Left ventricle myocardium inferior (tissue), 1 donor: ENCODE results near the gene VAV2. TPM values are rescaled to one million over a fixed set of nuclear protein-coding genes. Genes with fewer than 3 reads are reported as not detected.

Experiments
- DNase-seq: peaks from one replicate; pipeline ENCODE4 v3.0.0-alpha.2; 2020
- H3K27ac ChIP-seq: fragments of 200-600 bp; replicated peaks from 2 replicates; pipeline ENCODE4 v1.8.0; 2021
- H3K27me3 ChIP-seq: fragments of 200-600 bp; 2 replicates; pipeline ENCODE4 v1.8.0; 2021; ENCODE audit warnings: low read depth
- H3K36me3 ChIP-seq: fragments of 200-600 bp; 2 replicates; pipeline ENCODE4 v1.8.0; 2021
- H3K4me1 ChIP-seq: fragments of 200-600 bp; 2 replicates; pipeline ENCODE4 v1.8.0; 2021
- H3K4me3 ChIP-seq: fragments of 200-600 bp; 2 replicates; pipeline ENCODE4 v1.8.0; 2021; ENCODE audit warnings: mild to moderate bottlenecking, moderate library complexity
- H3K9me3 ChIP-seq: fragments of 200-600 bp; replicated peaks from 2 replicates; pipeline ENCODE4 v1.8.0; 2021
- intact Hi-C: fragments of 100-400 bp; cut with micrococcal nuclease; formaldehyde crosslinking; loops from one replicate; pipeline ENCODE4 v1.11.0; 2022
- total RNA-seq: library from RNA; stranded (reverse); fragmentation: NEBNext Ultra II Directional; extraction: Animal tissue kit (Norgen Biotek cat#: 25700); gene quantifications from one replicate; pipeline ENCODE4 v1.2.1, GENCODE V29; 2021
- TF ChIP-seq, protein P1 (sequence below): fragments of 200-600 bp; IDR thresholded peaks from 2 replicates; pipeline ENCODE4 v1.8.0; 2021; ENCODE audit warnings: antibody characterized with exemption, mild to moderate bottlenecking, borderline replicate concordance
- donor health status: DM: no; HTN: yes; CAD: no; lungs with severe emphysema.

Gene VAV2
- total RNA-seq, 1 donor from 2014 or later: 4.1 TPM

DNA sequence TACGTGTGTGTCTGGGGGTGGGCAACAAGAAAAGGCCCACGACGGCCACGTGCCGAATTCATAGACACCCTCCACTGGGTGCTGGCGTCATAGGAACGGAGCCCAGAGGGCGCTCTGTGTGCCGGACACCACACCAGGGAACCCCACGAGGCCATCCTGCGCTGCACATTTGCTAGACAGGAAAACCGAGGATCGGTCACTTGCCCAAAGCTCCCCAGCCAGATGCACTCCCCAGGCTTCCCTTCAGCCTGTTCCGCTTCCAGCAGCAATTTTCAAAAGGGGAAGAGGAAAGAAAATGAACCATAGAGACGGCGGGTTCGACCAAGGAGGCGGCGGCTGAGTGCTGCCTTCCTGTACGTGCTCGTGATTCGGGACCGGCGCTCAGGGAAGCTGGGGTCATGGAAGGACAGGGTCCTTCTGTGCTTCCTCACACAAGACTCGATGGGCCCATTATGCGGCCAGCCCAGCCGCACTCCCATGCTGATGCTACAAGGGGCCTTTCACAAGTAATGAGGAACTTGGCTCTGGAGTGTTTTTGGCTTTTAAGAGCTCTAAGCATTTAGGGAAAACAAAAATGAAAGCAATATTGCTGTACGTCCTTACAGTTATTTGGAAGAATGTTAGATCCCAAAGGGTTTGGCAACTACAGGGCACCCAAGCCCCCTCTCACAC is 129.4 kb downstream of the VAV2 start:
- Histone ChIP-seq H3K27ac (peak overlapping the region; percentile 70), H3K4me3 (peak overlapping the region; percentile 46), H3K27me3 (no peaks in the 10 kb centered on the region), H3K4me1 (peaks cover 19% of the 10 kb centered on the region), H3K36me3 (peaks cover 6% of the 10 kb centered on the region), H3K9me3 (peaks cover 15% of the 10 kb centered on the region)
- DNase-seq: peak; percentile 54
- TF ChIP-seq, protein P1, sequence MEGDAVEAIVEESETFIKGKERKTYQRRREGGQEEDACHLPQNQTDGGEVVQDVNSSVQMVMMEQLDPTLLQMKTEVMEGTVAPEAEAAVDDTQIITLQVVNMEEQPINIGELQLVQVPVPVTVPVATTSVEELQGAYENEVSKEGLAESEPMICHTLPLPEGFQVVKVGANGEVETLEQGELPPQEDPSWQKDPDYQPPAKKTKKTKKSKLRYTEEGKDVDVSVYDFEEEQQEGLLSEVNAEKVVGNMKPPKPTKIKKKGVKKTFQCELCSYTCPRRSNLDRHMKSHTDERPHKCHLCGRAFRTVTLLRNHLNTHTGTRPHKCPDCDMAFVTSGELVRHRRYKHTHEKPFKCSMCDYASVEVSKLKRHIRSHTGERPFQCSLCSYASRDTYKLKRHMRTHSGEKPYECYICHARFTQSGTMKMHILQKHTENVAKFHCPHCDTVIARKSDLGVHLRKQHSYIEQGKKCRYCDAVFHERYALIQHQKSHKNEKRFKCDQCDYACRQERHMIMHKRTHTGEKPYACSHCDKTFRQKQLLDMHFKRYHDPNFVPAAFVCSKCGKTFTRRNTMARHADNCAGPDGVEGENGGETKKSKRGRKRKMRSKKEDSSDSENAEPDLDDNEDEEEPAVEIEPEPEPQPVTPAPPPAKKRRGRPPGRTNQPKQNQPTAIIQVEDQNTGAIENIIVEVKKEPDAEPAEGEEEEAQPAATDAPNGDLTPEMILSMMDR: peak; percentile 12
- intact Hi-C loops: no loop called here

DNA sequence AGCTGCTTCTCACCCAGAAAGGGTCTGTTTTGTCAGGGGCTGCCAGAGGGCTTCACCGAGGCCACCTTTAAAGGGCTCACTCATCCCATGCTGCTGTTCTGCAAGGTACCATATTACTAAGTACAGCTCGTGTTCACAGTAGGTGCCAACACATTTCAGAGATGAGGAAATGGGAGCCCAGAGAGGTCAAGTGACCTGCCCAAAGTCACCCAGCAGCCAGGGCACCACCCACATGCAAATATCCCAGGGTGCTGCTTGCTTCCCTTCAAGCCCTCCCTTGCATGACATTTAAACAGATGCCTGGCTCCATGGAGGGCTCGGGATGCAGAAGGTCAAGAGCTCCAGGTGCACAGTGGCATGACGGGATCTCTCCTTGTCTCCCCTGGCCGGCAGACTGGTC is 130.4 kb downstream of the VAV2 start:
- Histone ChIP-seq H3K4me1 (peaks cover 19% of the 10 kb centered on the region), H3K27me3 (no peaks in the 10 kb centered on the region), H3K36me3 (peaks cover 6% of the 10 kb centered on the region), H3K4me3 (no peak overlapping the region), H3K9me3 (peaks cover 15% of the 10 kb centered on the region), H3K27ac (no peak overlapping the region)
- DNase-seq: no peak
- TF ChIP-seq, protein P1: no peak
- intact Hi-C loops: no loop called here

DNA sequence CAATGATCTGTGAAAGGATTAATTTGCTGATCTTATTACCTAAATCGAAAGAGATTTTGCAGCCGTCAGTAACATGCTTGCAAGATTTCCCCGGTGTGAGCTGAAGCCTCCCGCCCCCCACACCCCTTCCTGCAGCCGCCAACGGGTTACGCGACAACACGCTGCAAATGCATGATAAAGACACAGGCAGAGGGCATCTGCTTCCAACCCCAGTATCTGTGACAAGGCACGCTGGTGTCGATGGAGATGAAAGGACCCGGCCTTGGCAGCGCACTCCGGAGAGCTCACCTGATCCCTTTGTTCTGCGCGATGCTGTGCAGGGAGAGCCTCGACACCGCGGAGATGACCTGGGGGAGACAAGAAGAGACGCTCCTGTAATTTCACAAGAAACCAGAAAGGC is 131.0 kb downstream of the VAV2 start:
- no peak overlapping the region for H3K4me3 ChIP-seq
- H3K27me3 ChIP-seq: no peaks in the 10 kb centered on the region
- H3K9me3 ChIP-seq: peaks cover 15% of the 10 kb centered on the region
- intact Hi-C loops: no loop called here
- H3K4me1 ChIP-seq: peaks cover 19% of the 10 kb centered on the region
- H3K27ac ChIP-seq: no peak overlapping the region
- no peak for DNase-seq
- H3K36me3 ChIP-seq: peaks cover 6% of the 10 kb centered on the region
- TF ChIP-seq, protein P1: no peak

DNA sequence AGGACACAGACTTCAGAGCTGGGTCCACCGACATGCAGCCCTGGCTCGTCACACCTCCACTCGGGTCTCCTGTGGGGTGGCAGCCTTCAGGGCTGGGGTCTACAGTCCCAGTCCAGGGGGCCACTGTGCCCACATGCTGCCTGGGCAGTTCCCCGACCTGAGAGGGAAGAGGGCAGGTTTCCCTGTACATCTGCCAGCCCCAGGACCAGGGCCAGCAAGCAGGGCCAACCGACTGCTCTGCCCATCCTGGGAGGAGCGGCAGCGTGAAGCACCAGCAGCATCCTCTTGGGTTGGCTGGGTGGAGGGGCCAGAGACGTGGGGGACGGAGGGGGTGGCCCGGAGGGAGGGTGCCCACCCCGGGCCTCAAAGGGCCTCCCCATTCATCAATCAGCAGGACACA is 133.4 kb downstream of the VAV2 start:
- H3K4me1 ChIP-seq: peaks cover 22% of the 10 kb centered on the region
- H3K4me3 ChIP-seq: no peak overlapping the region
- H3K27ac ChIP-seq: no peak overlapping the region
- peaks cover 6% of the 10 kb centered on the region for H3K36me3 ChIP-seq
- no peak for DNase-seq
- H3K27me3 ChIP-seq: no peaks in the 10 kb centered on the region
- TF ChIP-seq, protein P1: no peak
- no peaks in the 10 kb centered on the region for H3K9me3 ChIP-seq
- intact Hi-C loops: no loop called here

DNA sequence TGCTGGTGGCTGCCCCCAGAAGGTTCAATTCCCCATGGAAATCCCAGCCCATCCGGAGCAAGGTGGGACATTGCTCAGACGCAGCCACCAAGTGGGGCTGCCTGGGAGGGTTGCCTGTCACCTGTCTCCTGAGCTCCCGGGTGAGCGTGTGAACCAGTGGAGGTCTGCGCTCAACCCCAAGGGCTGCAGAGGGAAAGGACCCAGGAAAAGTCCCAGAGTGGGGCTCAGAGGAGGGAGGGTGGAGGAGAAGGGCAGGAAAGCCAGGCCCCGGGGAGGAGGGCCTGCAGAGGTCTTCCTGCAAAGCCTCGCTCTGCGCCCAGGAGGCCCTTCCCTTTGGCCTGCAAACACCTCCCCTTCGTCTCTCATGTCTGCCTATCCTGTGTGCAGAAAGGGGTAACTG is 134.5 kb downstream of the VAV2 start:
- Histone ChIP-seq H3K27ac (no peak overlapping the region), H3K27me3 (no peaks in the 10 kb centered on the region), H3K4me3 (no peak overlapping the region), H3K4me1 (peaks cover 14% of the 10 kb centered on the region), H3K36me3 (peaks cover 6% of the 10 kb centered on the region), H3K9me3 (no peaks in the 10 kb centered on the region)
- DNase-seq: no peak
- TF ChIP-seq, protein P1: no peak
- intact Hi-C loops: no loop called here
